Dermis microvascular lymphatic vessel endothelial cell (primary cell): ENCODE results near the gene RNF20. TPM values are rescaled to one million over a fixed set of nuclear protein-coding genes. Genes with fewer than 3 reads are reported as not detected.
"Not testable (repeated sequence)": the region's sequence is repeated elsewhere in the genome, so short reads cannot be mapped to it uniquely, and the experiment has no call there.

Source experiments
- DNase-seq, 2 donors: peaks; one replicate each; pipeline versions ENCODE4 v3.0.0 to v3.0.0-alpha.2; 2010; ENCODE audit warnings: low read depth in 2 of 2
- total RNA-seq: library from RNA; depleted of rRNA; stranded (reverse); fragments of >200 nt; gene quantifications from 2 replicates; pipeline ENCODE4 v1.2.1, GENCODE V29; 2014

The RNF20 gene
- total RNA-seq, 1 donor from 2014 or later = 19.4 TPM

- DNase-seq = no peak
Observed at GRCh38 chr9:101536351-101536750, 2.7 kb downstream of the RNF20 start.

GRCh38 chr9:101536938-101537337 is 3.3 kb downstream of the RNF20 start:
- DNase-seq = peak in 1 of 2 donors; percentile 45

- no peak for DNase-seq
Observed at GRCh38 chr9:101540069-101540468, 6.4 kb downstream of the RNF20 start.

- no peak for DNase-seq
Observed at GRCh38 chr9:101543098-101543735, 9.6 kb downstream of the RNF20 start.

GRCh38 chr9:101549472-101550098 is 15.9 kb downstream of the RNF20 start:
- not testable (repeated sequence) for DNase-seq

- DNase-seq = no peak
Observed at GRCh38 chr9:101561740-101562139, 28.1 kb downstream of the RNF20 start.

GRCh38 chr9:101562966-101563365 is 29.3 kb downstream of the RNF20 start:
- no peak for DNase-seq

- DNase-seq = no peak
Observed at GRCh38 chr9:101564252-101564651, 30.6 kb downstream of the RNF20 start.

GRCh38 chr9:101566904-101567724 is 33.5 kb downstream of the RNF20 start:
- peak; percentile 58 to 59 for DNase-seq

- no peak for DNase-seq
Observed at GRCh38 chr9:101567725-101568350, 34.2 kb downstream of the RNF20 start.

- no peak for DNase-seq
Observed at GRCh38 chr9:101569741-101570501, 36.3 kb downstream of the RNF20 start.

GRCh38 chr9:101571114-101571513 is 37.5 kb downstream of the RNF20 start:
- no peak for DNase-seq

- DNase-seq = no peak
Observed at GRCh38 chr9:101572316-101572715, 38.7 kb downstream of the RNF20 start.

GRCh38 chr9:101574731-101575333 is 41.2 kb downstream of the RNF20 start:
- DNase-seq = no peak

- no peak for DNase-seq
Observed at GRCh38 chr9:101578378-101578777, 44.7 kb downstream of the RNF20 start.

GRCh38 chr9:101579711-101580545 is 46.3 kb downstream of the RNF20 start:
- DNase-seq = no peak

- peak in 1 of 2 donors; percentile 2 for DNase-seq
Observed at GRCh38 chr9:101582553-101582952, 48.9 kb downstream of the RNF20 start.

GRCh38 chr9:101585740-101586139 is 52.1 kb downstream of the RNF20 start:
- DNase-seq = no peak

- no peak for DNase-seq
Observed at GRCh38 chr9:101586651-101587050, 53.0 kb downstream of the RNF20 start.
